SIG-M5 treated with dmso at 0.1 percent for 504 hours (cell line): ENCODE data around the gene TMEM145.

Experiments used
- DNase-seq: peaks from one replicate; lab custom pipeline; 2025; ENCODE audit not compliant: unreplicated experiment; lab: John Stamatoyannopoulos, UW

Gene TMEM145

DNA sequence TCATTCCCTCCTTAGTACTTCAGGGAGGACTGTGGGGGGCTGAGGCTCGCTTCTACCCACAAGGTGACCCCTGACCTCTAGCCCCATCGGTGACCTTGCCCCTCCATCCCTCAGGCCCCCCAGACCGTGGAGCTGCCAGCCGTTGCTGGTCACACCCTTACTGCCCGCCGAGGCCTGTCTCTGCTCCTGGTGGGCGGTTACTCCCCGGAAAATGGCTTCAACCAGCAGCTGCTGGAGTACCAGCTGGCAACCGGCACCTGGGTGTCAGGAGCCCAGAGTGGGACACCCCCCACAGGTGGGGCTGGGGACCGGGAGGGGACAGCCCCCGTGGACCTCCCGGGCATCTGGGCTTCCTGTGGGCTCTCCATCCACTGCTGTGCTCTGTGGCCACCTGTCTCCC lies 44.2 kb downstream of the TMEM145 start:
- DNase-seq, result no peak

- no peak for DNase-seq
These were observed 47.9 kb downstream of the TMEM145 start for GRCh38 chr19:42360787-42361544.

GRCh38 chr19:42361545-42361910 lies 48.4 kb downstream of the TMEM145 start:
- DNase-seq, result no peak

- DNase-seq, result no peak
These were observed 49.2 kb downstream of the TMEM145 start for GRCh38 chr19:42362342-42362741.

DNA sequence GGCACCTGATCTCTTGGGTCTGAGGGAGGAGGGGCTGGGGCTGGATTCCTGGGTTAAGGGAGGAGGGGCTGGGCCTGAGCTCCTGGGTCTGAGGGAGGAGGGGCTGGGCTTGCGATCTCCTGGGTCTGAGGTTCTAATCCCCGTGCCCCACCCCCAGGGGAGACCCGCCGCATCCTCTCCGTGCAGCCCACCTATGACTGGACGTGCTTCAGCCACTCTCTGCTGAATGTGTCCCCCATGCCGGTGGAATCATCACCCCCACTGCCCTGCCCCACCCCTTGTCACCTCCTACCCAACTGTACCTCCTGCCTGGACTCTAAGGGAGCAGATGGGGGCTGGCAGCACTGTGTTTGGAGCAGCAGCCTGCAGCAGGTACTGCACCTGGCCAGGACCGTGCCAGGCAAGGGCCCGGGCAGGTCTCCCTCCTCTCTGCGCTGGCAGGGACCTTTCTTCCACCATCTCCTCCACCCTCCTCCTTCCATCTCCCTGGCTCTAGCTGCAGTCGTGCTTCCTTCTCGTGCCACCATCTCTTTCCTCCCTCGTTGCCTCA lies 49.9 kb downstream of the TMEM145 start:
- DNase-seq, result no peak

DNA sequence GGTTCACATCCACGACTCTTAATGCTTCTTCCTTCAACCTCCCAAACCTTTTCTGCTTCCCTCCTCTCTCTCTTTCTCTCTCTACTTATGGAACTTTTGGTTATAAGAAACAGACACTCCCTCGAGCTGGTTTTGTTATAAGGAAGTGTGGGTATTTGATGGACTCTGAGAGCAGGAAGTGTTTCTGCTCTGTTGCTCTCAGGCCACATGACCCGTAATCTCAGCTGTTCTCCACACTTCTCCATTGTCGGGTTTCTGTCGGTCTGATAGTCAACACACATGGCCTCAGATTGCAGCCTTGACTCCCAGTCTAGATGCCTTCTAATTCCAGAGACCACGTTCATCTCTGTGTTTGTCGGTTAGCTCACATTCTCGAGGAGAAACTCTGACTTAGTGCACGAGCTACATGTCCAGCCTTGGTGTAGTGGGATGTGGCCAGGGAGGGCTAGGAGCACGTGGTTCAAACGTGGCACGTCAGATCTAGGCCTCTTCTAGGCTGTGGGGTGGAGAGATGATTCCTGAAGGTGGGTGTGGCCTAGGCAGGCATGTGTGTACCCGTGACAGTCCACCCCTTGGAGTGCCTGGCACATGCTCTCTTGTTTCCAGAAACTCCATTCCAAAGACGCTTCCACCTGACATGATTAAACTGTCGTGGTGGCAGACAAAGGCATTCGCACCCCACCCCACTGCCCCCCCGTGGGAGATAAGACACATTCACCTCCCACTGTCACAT lies 50.7 kb downstream of the TMEM145 start:
- peak; percentile 13 for DNase-seq

GRCh38 chr19:42366673-42367072 lies 53.6 kb downstream of the TMEM145 start:
- no peak for DNase-seq

GRCh38 chr19:42367929-42368328 lies 54.8 kb downstream of the TMEM145 start:
- DNase-seq, result no peak

DNA sequence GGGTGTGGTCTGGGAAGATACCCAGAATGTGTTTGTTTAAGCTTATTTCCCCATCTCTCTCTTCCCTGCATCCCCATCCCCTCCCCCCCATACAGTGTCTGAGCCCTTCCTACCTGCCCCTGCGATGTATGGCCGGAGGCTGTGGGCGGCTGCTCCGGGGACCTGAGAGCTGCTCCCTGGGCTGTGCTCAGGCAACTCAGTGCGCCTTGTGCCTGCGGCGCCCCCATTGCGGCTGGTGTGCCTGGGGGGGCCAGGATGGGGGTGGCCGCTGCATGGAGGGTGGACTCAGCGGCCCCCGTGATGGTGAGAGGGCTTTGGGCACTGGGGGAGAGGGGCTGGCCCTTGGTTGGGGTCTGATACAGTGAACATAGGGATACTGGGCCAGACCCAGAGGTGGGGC lies 55.3 kb downstream of the TMEM145 start:
- DNase-seq, result no peak

DNA sequence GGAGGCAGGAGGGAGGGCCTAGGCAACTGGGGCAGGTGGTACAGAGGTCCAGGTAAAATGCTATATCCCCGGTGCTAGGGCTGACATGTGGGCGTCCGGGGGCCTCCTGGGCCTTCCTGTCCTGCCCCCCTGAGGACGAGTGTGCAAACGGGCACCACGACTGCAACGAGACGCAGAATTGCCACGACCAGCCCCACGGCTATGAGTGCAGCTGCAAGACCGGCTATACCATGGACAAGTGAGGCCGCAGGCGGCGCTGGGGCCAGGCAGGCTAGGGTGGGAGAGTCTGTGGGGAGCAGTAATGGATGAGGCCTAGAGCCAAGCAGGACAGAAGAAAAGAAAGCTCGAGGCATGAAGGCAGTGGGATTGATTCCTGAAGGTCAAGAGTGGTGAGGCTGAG lies 55.7 kb downstream of the TMEM145 start:
- no peak for DNase-seq

- DNase-seq, result no peak
These were observed 56.4 kb downstream of the TMEM145 start for GRCh38 chr19:42369433-42370067.

DNA sequence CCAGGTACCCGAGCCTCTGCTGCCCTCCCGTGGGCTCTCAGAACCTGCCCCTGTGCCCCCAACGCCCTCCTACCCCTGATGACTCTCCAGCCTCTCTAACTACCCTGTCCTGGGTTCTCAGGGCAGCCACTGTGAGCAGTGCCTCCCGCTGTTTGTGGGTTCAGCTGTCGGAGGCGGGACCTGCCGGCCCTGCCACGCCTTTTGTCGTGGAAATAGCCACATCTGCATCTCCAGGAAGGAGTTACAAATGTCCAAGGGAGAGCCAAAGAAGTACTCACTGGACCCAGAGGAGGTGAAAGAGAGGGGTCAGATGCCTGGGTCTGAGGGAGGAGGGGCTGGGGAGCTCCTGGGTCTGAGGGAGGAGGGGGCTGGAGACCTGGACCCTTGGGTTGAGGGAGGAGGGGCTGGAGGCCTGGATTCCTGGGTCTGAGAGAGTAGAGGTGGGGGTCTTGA lies 57.0 kb downstream of the TMEM145 start:
- DNase-seq, result no peak

DNA sequence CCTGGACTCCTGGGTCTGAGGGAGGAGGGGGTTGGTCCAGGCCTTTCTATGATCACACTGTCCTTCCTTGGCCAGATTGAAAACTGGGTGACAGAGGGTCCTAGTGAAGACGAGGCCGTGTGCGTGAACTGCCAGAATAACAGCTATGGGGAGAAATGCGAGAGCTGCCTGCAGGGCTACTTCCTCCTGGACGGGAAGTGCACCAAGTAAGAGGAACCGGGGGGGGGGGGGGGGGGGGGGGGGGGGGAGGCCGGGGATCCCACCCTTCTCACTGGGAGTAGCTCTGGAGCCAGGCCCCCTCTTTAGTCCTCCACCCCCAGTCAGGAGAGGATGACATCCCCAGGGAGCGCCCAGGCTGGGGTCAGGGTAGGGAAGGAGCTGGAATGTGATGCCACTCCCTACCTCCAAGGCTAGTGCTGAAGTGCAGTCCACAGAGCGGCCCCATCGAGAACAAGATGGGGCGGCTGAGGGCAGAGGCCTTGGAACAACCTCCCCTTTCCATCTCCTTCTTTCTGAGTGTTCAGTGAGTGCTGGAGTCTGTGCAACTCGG lies 57.6 kb downstream of the TMEM145 start:
- DNase-seq, result no peak
